ENCODE measurements around the gene ADGRB3.
"Not testable (repeated sequence)": the region's sequence is repeated elsewhere in the genome, so short reads cannot be mapped to it uniquely, and the experiment has no call there.

Gene ADGRB3

GRCh38 chr6:68779366-68779765, 144.3 kb downstream of the ADGRB3 start:
- H3K9me3 ChIP-seq (replicated peaks in 1 of 2; ENCODE audit: control insufficient read depth in 2 of 2, insufficient read depth in 1 of 2, low read depth in 1 of 2, low read length in 2 of 2) = peaks cover 0 to 2% of the 10 kb centered on the region in 2 donors
- peak overlapping the region; percentile 60 for H2AFZ ChIP-seq (ENCODE audit: low read length)
- H3K4me3 ChIP-seq (ENCODE audit: low read length in 2 of 2) = no peak overlapping the region
- H4K8ac ChIP-seq (ENCODE audit: low read depth, low read length) = no peak overlapping the region
- DNase-seq (ENCODE audit: low spot score) = no peak
- H3K4me2 ChIP-seq (ENCODE audit: insufficient read depth, low read length, poor library complexity, severe bottlenecking) = no peak overlapping the region
- H2BK12ac ChIP-seq (ENCODE audit: low read length) = no peak overlapping the region
- peaks cover 0 to 11% of the 10 kb centered on the region in 2 donors for H3K4me1 ChIP-seq (ENCODE audit: control insufficient read depth in 2 of 2, insufficient read depth in 1 of 2, low read depth in 1 of 2, low read length in 2 of 2)
- no peak overlapping the region for H2AK5ac ChIP-seq (ENCODE audit: low read depth, low read length)
- H3K18ac ChIP-seq (ENCODE audit: low read length) = no peak overlapping the region
- no peak overlapping the region for H3K27ac ChIP-seq (replicated peaks; ENCODE audit: low read length)
- no peak overlapping the region for H2BK15ac ChIP-seq (ENCODE audit: low read length)
- no peak overlapping the region for H3K9ac ChIP-seq (ENCODE audit: low read depth, low read length, poor library complexity)
- no peak overlapping the region for H4K91ac ChIP-seq (ENCODE audit: low read depth, low read length, poor library complexity)
- no peak overlapping the region for H3K23ac ChIP-seq (ENCODE audit: low read depth, low read length, poor library complexity)
- no peaks in the 10 kb centered on the region for H3K27me3 ChIP-seq (ENCODE audit: control insufficient read depth in 3 of 3, insufficient read depth in 3 of 3, low read depth in 1 of 3, low read length in 3 of 3)
- H3K36me3 ChIP-seq (replicated peaks in 1 of 2; ENCODE audit: control insufficient read depth in 2 of 2, insufficient read depth in 2 of 2, low read length in 2 of 2) = no peaks in the 10 kb centered on the region
- no peak overlapping the region for H2BK120ac ChIP-seq (ENCODE audit: low read depth, low read length)
- WGBS, 2 donors (ENCODE audit: extremely low coverage in 2 of 2, insufficient read length in 2 of 2, insufficient replicate concordance in 1 of 2) = no CpG with 5 or more reads among the region's 2 CpGs
- no peak overlapping the region for H2BK5ac ChIP-seq (ENCODE audit: low read length)
- H3K79me1 ChIP-seq (ENCODE audit: low read depth, low read length) = no peaks in the 10 kb centered on the region
- H3K14ac ChIP-seq (ENCODE audit: low read length) = no peak overlapping the region
- H3K4ac ChIP-seq (ENCODE audit: low read length) = no peak overlapping the region

GRCh38 chr6:68790128-68790527, 155.0 kb downstream of the ADGRB3 start:
- H2BK5ac ChIP-seq (ENCODE audit: low read length); H3K4me3 ChIP-seq (ENCODE audit: low read length in 2 of 2); H3K9ac ChIP-seq (ENCODE audit: low read depth, low read length, poor library complexity); H3K14ac ChIP-seq (ENCODE audit: low read length); DNase-seq (ENCODE audit: low spot score); H2BK120ac ChIP-seq (ENCODE audit: low read depth, low read length); H3K27ac ChIP-seq (replicated peaks; ENCODE audit: low read length); H3K27me3 ChIP-seq (ENCODE audit: control insufficient read depth in 3 of 3, insufficient read depth in 3 of 3, low read depth in 1 of 3, low read length in 3 of 3); H2AFZ ChIP-seq (ENCODE audit: low read length); H4K8ac ChIP-seq (ENCODE audit: low read depth, low read length); H3K79me1 ChIP-seq (ENCODE audit: low read depth, low read length); H3K23ac ChIP-seq (ENCODE audit: low read depth, low read length, poor library complexity); H3K4me1 ChIP-seq (ENCODE audit: control insufficient read depth in 2 of 2, insufficient read depth in 1 of 2, low read depth in 1 of 2, low read length in 2 of 2); H2AK5ac ChIP-seq (ENCODE audit: low read depth, low read length); H3K9me3 ChIP-seq (replicated peaks in 1 of 2; ENCODE audit: control insufficient read depth in 2 of 2, insufficient read depth in 1 of 2, low read depth in 1 of 2, low read length in 2 of 2); H2BK12ac ChIP-seq (ENCODE audit: low read length); H3K4me2 ChIP-seq (ENCODE audit: insufficient read depth, low read length, poor library complexity, severe bottlenecking); H4K91ac ChIP-seq (ENCODE audit: low read depth, low read length, poor library complexity); H3K4ac ChIP-seq (ENCODE audit: low read length); H2BK15ac ChIP-seq (ENCODE audit: low read length); H3K36me3 ChIP-seq (replicated peaks in 1 of 2; ENCODE audit: control insufficient read depth in 2 of 2, insufficient read depth in 2 of 2, low read length in 2 of 2); H3K18ac ChIP-seq (ENCODE audit: low read length): not testable (repeated sequence)
- whole genome bisulfite sequencing, 2 donors (ENCODE audit: extremely low coverage in 2 of 2, insufficient read length in 2 of 2, insufficient replicate concordance in 1 of 2) = no CpG with 5 or more reads among the region's 6 CpGs

- H3K9ac ChIP-seq (ENCODE audit: low read depth, low read length, poor library complexity); H3K4me2 ChIP-seq (ENCODE audit: insufficient read depth, low read length, poor library complexity, severe bottlenecking); H2AK5ac ChIP-seq (ENCODE audit: low read depth, low read length); H4K8ac ChIP-seq (ENCODE audit: low read depth, low read length); H2BK120ac ChIP-seq (ENCODE audit: low read depth, low read length); H4K91ac ChIP-seq (ENCODE audit: low read depth, low read length, poor library complexity); H3K79me1 ChIP-seq (ENCODE audit: low read depth, low read length); H3K14ac ChIP-seq (ENCODE audit: low read length); H3K18ac ChIP-seq (ENCODE audit: low read length); H3K4me1 ChIP-seq (ENCODE audit: control insufficient read depth in 2 of 2, insufficient read depth in 1 of 2, low read depth in 1 of 2, low read length in 2 of 2); H3K36me3 ChIP-seq (replicated peaks in 1 of 2; ENCODE audit: control insufficient read depth in 2 of 2, insufficient read depth in 2 of 2, low read length in 2 of 2); H2BK15ac ChIP-seq (ENCODE audit: low read length); H3K9me3 ChIP-seq (replicated peaks in 1 of 2; ENCODE audit: control insufficient read depth in 2 of 2, insufficient read depth in 1 of 2, low read depth in 1 of 2, low read length in 2 of 2); H3K4ac ChIP-seq (ENCODE audit: low read length); H2BK5ac ChIP-seq (ENCODE audit: low read length); H3K23ac ChIP-seq (ENCODE audit: low read depth, low read length, poor library complexity); H2AFZ ChIP-seq (ENCODE audit: low read length); H3K4me3 ChIP-seq (ENCODE audit: low read length in 2 of 2); H3K27ac ChIP-seq (replicated peaks; ENCODE audit: low read length); H2BK12ac ChIP-seq (ENCODE audit: low read length); H3K27me3 ChIP-seq (ENCODE audit: control insufficient read depth in 3 of 3, insufficient read depth in 3 of 3, low read depth in 1 of 3, low read length in 3 of 3): not testable (repeated sequence)
- WGBS, 2 donors (ENCODE audit: extremely low coverage in 2 of 2, insufficient read length in 2 of 2, insufficient replicate concordance in 1 of 2) = no CpG with 5 or more reads among the region's 5 CpGs
- peak; percentile 60 for DNase-seq (ENCODE audit: low spot score)
Observed at GRCh38 chr6:68814976-68815375, 179.9 kb downstream of the ADGRB3 start.

- H3K23ac ChIP-seq (ENCODE audit: low read depth, low read length, poor library complexity) = no peak overlapping the region
- no peak overlapping the region for H2AK5ac ChIP-seq (ENCODE audit: low read depth, low read length)
- H3K9ac ChIP-seq (ENCODE audit: low read depth, low read length, poor library complexity) = no peak overlapping the region
- H3K9me3 ChIP-seq (replicated peaks in 1 of 2; ENCODE audit: control insufficient read depth in 2 of 2, insufficient read depth in 1 of 2, low read depth in 1 of 2, low read length in 2 of 2) = peaks cover 0 to 7% of the 10 kb centered on the region in 2 donors
- no peak overlapping the region for H2BK120ac ChIP-seq (ENCODE audit: low read depth, low read length)
- H3K36me3 ChIP-seq (replicated peaks in 1 of 2; ENCODE audit: control insufficient read depth in 2 of 2, insufficient read depth in 2 of 2, low read length in 2 of 2) = no peaks in the 10 kb centered on the region
- no peak overlapping the region for H4K91ac ChIP-seq (ENCODE audit: low read depth, low read length, poor library complexity)
- no peak overlapping the region for H2BK15ac ChIP-seq (ENCODE audit: low read length)
- no peaks in the 10 kb centered on the region for H3K27me3 ChIP-seq (ENCODE audit: control insufficient read depth in 3 of 3, insufficient read depth in 3 of 3, low read depth in 1 of 3, low read length in 3 of 3)
- H4K8ac ChIP-seq (ENCODE audit: low read depth, low read length) = no peak overlapping the region
- H3K27ac ChIP-seq (replicated peaks; ENCODE audit: low read length) = no peak overlapping the region
- H3K14ac ChIP-seq (ENCODE audit: low read length) = no peak overlapping the region
- H3K18ac ChIP-seq (ENCODE audit: low read length) = no peak overlapping the region
- H2BK5ac ChIP-seq (ENCODE audit: low read length) = no peak overlapping the region
- no peak overlapping the region for H3K4me2 ChIP-seq (ENCODE audit: insufficient read depth, low read length, poor library complexity, severe bottlenecking)
- no peak overlapping the region for H2AFZ ChIP-seq (ENCODE audit: low read length)
- H3K4me1 ChIP-seq (ENCODE audit: control insufficient read depth in 2 of 2, insufficient read depth in 1 of 2, low read depth in 1 of 2, low read length in 2 of 2) = peaks cover 1 to 11% of the 10 kb centered on the region in 2 donors
- H3K79me1 ChIP-seq (ENCODE audit: low read depth, low read length) = no peaks in the 10 kb centered on the region
- no peak for DNase-seq (ENCODE audit: low spot score)
- H2BK12ac ChIP-seq (ENCODE audit: low read length) = no peak overlapping the region
- no peak overlapping the region for H3K4ac ChIP-seq (ENCODE audit: low read length)
- no peak overlapping the region for H3K4me3 ChIP-seq (ENCODE audit: low read length in 2 of 2)
Observed at GRCh38 chr6:68826501-68826900, 191.4 kb downstream of the ADGRB3 start.

Data from neuronal stem cell (in vitro differentiated cells).